NCI-H2227 treated with DMSO at 0.1 percent for 48 hours (cell line): Measurements from ENCODE around the gene MTFR1L.

Experiments
- DNase-seq: peaks from one replicate; lab custom pipeline; 2025; lab: John Stamatoyannopoulos, UW

MTFR1L gene

GRCh38 chr1:25819491-25820246 is at the start of gene MTFR1L:
TSS of gene MTFR1L (plus strand) at chr1:25819954. CDS start at chr1:25823105, 3,151 bp downstream.
- peak; percentile 70 for DNase-seq

- no peak for DNase-seq
Measured at GRCh38 chr1:25770541-25771220, 49.1 kb upstream of the MTFR1L start.

GRCh38 chr1:25771221-25772114 is 48.3 kb upstream of the MTFR1L start:
- DNase-seq, result peak; percentile 78

- DNase-seq, result no peak
Measured at GRCh38 chr1:25772164-25772563, 47.6 kb upstream of the MTFR1L start.

GRCh38 chr1:25772692-25773245 is 47.0 kb upstream of the MTFR1L start:
- DNase-seq, result no peak

GRCh38 chr1:25773441-25774125 is 46.2 kb upstream of the MTFR1L start:
- DNase-seq, result no peak

GRCh38 chr1:25774206-25774803 is 45.4 kb upstream of the MTFR1L start:
- DNase-seq, result no peak

GRCh38 chr1:25774921-25775771 is 44.6 kb upstream of the MTFR1L start:
- peak; percentile 84 for DNase-seq

- no peak for DNase-seq
Measured at GRCh38 chr1:25779388-25779787, 40.4 kb upstream of the MTFR1L start.

GRCh38 chr1:25779894-25780293 is 39.9 kb upstream of the MTFR1L start:
- DNase-seq, result no peak

GRCh38 chr1:25780318-25781129 is 39.2 kb upstream of the MTFR1L start:
- no peak for DNase-seq

GRCh38 chr1:25781130-25781433 is 38.7 kb upstream of the MTFR1L start:
- DNase-seq, result no peak

- no peak for DNase-seq
Measured at GRCh38 chr1:25782608-25783201, 37.0 kb upstream of the MTFR1L start.

- DNase-seq, result no peak
Measured at GRCh38 chr1:25784575-25785051, 35.1 kb upstream of the MTFR1L start.

- DNase-seq, result no peak
Measured at GRCh38 chr1:25785333-25786067, 34.3 kb upstream of the MTFR1L start.

GRCh38 chr1:25786887-25787759 is 32.6 kb upstream of the MTFR1L start:
- DNase-seq, result no peak

GRCh38 chr1:25787760-25788166 is 32.0 kb upstream of the MTFR1L start:
- DNase-seq, result no peak
